GM13976 (cell line): ENCODE measurements around the gene ZNF609.
A peak's percentile ranks its signal among the peaks of the same experiment; 100 is the strongest.

Experiments used
- DNase-seq: peaks from one replicate; pipeline ENCODE4 v3.0.0; 2012; ENCODE audit warnings: low spot score
- CTCF ChIP-seq: IDR thresholded peaks from 2 replicates; pipeline ENCODE4 v1.5.1; 2012; ENCODE audit warnings: borderline replicate concordance, mild to moderate bottlenecking; ENCODE audit not compliant: insufficient read depth; ENCODE audit errors: extremely low read depth, missing control alignments, control extremely low read depth
- in situ Hi-C: fragments of 300-500 bp; cut with MboI; formaldehyde crosslinking; loops from one replicate; pipeline ENCODE4 v1.12.0; 2022; ENCODE audit warnings: low sequenced_read_pairs, mixed read lengths, inconsistent platforms; ENCODE audit not compliant: unreplicated experiment

ZNF609 gene

GRCh38 chr15:64568765-64569164 is 108.4 kb downstream of the ZNF609 start:
- no peak for DNase-seq
- TF ChIP-seq CTCF, result no peak
- in situ Hi-C loops, result no loop called here

GRCh38 chr15:64571857-64572291 is 111.5 kb downstream of the ZNF609 start:
- TF ChIP-seq CTCF, result no peak
- in situ Hi-C loops, result no loop called here
- DNase-seq, result peak; percentile 43

- no peak for DNase-seq
- TF ChIP-seq CTCF, result no peak
- in situ Hi-C loops, result no loop called here
Observed at GRCh38 chr15:64572856-64573255, 112.5 kb downstream of the ZNF609 start.

GRCh38 chr15:64574301-64575017 is 114.1 kb downstream of the ZNF609 start:
- DNase-seq, result no peak
- in situ Hi-C loops, result no loop called here

GRCh38 chr15:64580696-64581407 is 120.5 kb downstream of the ZNF609 start:
- no peak for DNase-seq
- in situ Hi-C loops, result no loop called here
- TF ChIP-seq CTCF, result no peak

More at GRCh38 chr15:64574301-64575017, 114.1 kb downstream of the ZNF609 start:
- TF ChIP-seq CTCF, result no peak

- in situ Hi-C loops, result no loop called here
- no peak for TF ChIP-seq CTCF
- no peak for DNase-seq
Observed at GRCh38 chr15:64581408-64581761, 121.0 kb downstream of the ZNF609 start.

- DNase-seq, result no peak
- no peak for TF ChIP-seq CTCF
- in situ Hi-C loops, result no loop called here
Observed at GRCh38 chr15:64582202-64582601, 121.8 kb downstream of the ZNF609 start.
